ENCODE results near the gene NDUFA11. TPM values are rescaled to one million over a fixed set of nuclear protein-coding genes. Genes with fewer than 3 reads are reported as not detected.
"Not testable (repeated sequence)": the region's sequence is repeated elsewhere in the genome, so short reads cannot be mapped to it uniquely, and the experiment has no call there.

NDUFA11 gene
- total RNA-seq, 1 experiment from 2014 or later: 245 TPM

- Histone ChIP-seq H3K27ac (no peak overlapping the region), H3K9me3 (replicated peaks) (no peaks in the 10 kb centered on the region), H3K27me3 (no peaks in the 10 kb centered on the region), H3K4me1 (peaks cover 11% of the 10 kb centered on the region), H3K36me3 (peaks cover 7% of the 10 kb centered on the region; the same call in 1 of the 2 replicates), H3K4me3 (no peak overlapping the region)
- DNase-seq: no peak
Measured at GRCh38 chr19:5850189-5850588, 53.4 kb downstream of the NDUFA11 start.

- Histone ChIP-seq H3K4me3 (peak overlapping the region; percentile 63), H3K27ac (peak overlapping the region; percentile 100), H3K4me1 (peaks cover 11% of the 10 kb centered on the region)
- not testable (repeated sequence) for H3K9me3 ChIP-seq (replicated peaks); DNase-seq; H3K27me3 ChIP-seq; H3K36me3 ChIP-seq
Measured at GRCh38 chr19:5848621-5849020, 55.0 kb downstream of the NDUFA11 start.

- peak; percentile 88 to 89 for DNase-seq
- peaks cover 11% of the 10 kb centered on the region for H3K4me1 ChIP-seq
- H3K36me3 ChIP-seq; H3K27me3 ChIP-seq; H3K9me3 ChIP-seq (replicated peaks): not testable (repeated sequence)
- peak overlapping the region; percentile 63 for H3K4me3 ChIP-seq
- H3K27ac ChIP-seq: peak overlapping the region; percentile 100
Measured at GRCh38 chr19:5847846-5848245, 55.7 kb downstream of the NDUFA11 start.

Other genes starting within 250 kb of the NDUFA11 start
- 33.0 and 45.6 TPM in 2 replicates for gene MICOS13, start 223.3 kb downstream of the NDUFA11 start, total RNA-seq (2014; rRNA removed; shearing (Covaris generic))
- gene HSD11B1L, start 222.8 kb downstream of the NDUFA11 start, total RNA-seq (2014; rRNA removed; shearing (Covaris generic)): 0.89 and 1.3 TPM in 2 replicates
- 510 and 695 TPM in 2 replicates for gene RPL36, start 213.5 kb downstream of the NDUFA11 start, total RNA-seq (2014; rRNA removed; shearing (Covaris generic))
- gene LONP1, start 183.6 kb downstream of the NDUFA11 start, total RNA-seq (2014; rRNA removed; shearing (Covaris generic)): 53.5 and 54.0 TPM in 2 replicates
- not detected in 2 replicates for gene CATSPERD, start 183.2 kb downstream of the NDUFA11 start, total RNA-seq (2014; rRNA removed; shearing (Covaris generic))
- gene PRR22, start 119.0 kb downstream of the NDUFA11 start, total RNA-seq (2014; rRNA removed; shearing (Covaris generic)): 1.7 and 2.1 TPM in 2 replicates
- 28.2 and 29.1 TPM in 2 replicates for gene DUS3L, start 112.6 kb downstream of the NDUFA11 start, total RNA-seq (2014; rRNA removed; shearing (Covaris generic))
- 21.5 and 23.6 TPM in 2 replicates for gene NRTN, start 98.7 kb downstream of the NDUFA11 start, total RNA-seq (2014; rRNA removed; shearing (Covaris generic))
- 2.0 TPM in 2 replicates for gene FUT6, start 64.1 kb downstream of the NDUFA11 start, total RNA-seq (2014; rRNA removed; shearing (Covaris generic))
- 21.9 and 23.9 TPM in 2 replicates for gene FUT3, start 52.3 kb downstream of the NDUFA11 start, total RNA-seq (2014; rRNA removed; shearing (Covaris generic))
- 0.61 and 0.94 TPM in 2 replicates for gene FUT5, start 33.2 kb downstream of the NDUFA11 start, total RNA-seq (2014; rRNA removed; shearing (Covaris generic))
- 0.94 and 1.3 TPM in 2 replicates for gene VMAC, start 1.1 kb upstream of the NDUFA11 start, total RNA-seq (2014; rRNA removed; shearing (Covaris generic))
- gene CAPS, start 10.5 kb upstream of the NDUFA11 start, total RNA-seq (2014; rRNA removed; shearing (Covaris generic)): 0.73 and 1.9 TPM in 2 replicates
- gene RANBP3, start 74.3 kb upstream of the NDUFA11 start, total RNA-seq (2014; rRNA removed; shearing (Covaris generic)): 74.8 and 76.5 TPM in 2 replicates
- 5.7 and 6.0 TPM in 2 replicates for gene RFX2, start 206.7 kb upstream of the NDUFA11 start, total RNA-seq (2014; rRNA removed; shearing (Covaris generic))
- gene ACSBG2, start 231.9 kb upstream of the NDUFA11 start, total RNA-seq (2014; rRNA removed; shearing (Covaris generic)): not detected in 2 replicates